Calu3 (cell line): ENCODE data around the gene SMARCA2. TPM values are rescaled to one million over a fixed set of nuclear protein-coding genes. Genes with fewer than 3 reads are reported as not detected.

Source experiments
- BruUV-seq: library from RNA; stranded (reverse); fragments of 400-500 nt; replicated peaks from 2 replicates; lab custom pipeline; 2021; lab: Mats Ljungman, UMichigan
- CTCF ChIA-PET: fragments of 300-600 bp; sonication (Branson Sonifier 250); formaldehyde crosslinking; loops from one replicate; lab custom pipeline; 2022; ENCODE audit warnings: antibody characterized with exemption; lab: Charles Lee
- DNase-seq: peaks from one replicate; pipeline ENCODE4 v3.0.0; 2022
- H3K27ac Mint-ChIP-seq: one replicate; pipeline ENCODE4 v1.8.0; 2022; ENCODE audit warnings: mixed read lengths; ENCODE audit not compliant: unreplicated experiment
- H3K27me3 Mint-ChIP-seq: one replicate; pipeline ENCODE4 v1.8.0; 2022; ENCODE audit warnings: mixed read lengths; ENCODE audit not compliant: unreplicated experiment
- H3K36me3 Mint-ChIP-seq: one replicate; pipeline ENCODE4 v1.8.0; 2022; ENCODE audit warnings: mild to moderate bottlenecking, moderate library complexity, mixed read lengths; ENCODE audit not compliant: insufficient read depth, unreplicated experiment
- H3K4me1 Mint-ChIP-seq: one replicate; pipeline ENCODE4 v1.8.0; 2022; ENCODE audit warnings: mild to moderate bottlenecking, low read depth, mixed read lengths; ENCODE audit not compliant: unreplicated experiment
- H3K4me3 Mint-ChIP-seq: one replicate; pipeline ENCODE4 v1.8.0; 2022; ENCODE audit warnings: mild to moderate bottlenecking, low read depth, moderate library complexity, mixed read lengths; ENCODE audit not compliant: unreplicated experiment
- H3K9me3 Mint-ChIP-seq: one replicate; pipeline ENCODE4 v1.8.0; 2022; ENCODE audit warnings: low read depth, mixed read lengths; ENCODE audit not compliant: unreplicated experiment
- CTCF ChIP-seq: fragments of 200-600 bp; IDR thresholded peaks from one replicate; pipeline ENCODE4 v1.8.0; 2022; ENCODE audit warnings: antibody characterized with exemption; ENCODE audit not compliant: unreplicated experiment
- intact Hi-C: fragments of 100-400 bp; cut with micrococcal nuclease; formaldehyde crosslinking; loops from one replicate; pipeline ENCODE4 v1.10.0; 2022; ENCODE audit not compliant: unreplicated experiment
- total RNA-seq: library from RNA; stranded (reverse); gene quantifications from 2 replicates; pipeline ENCODE4 v1.2.3, GENCODE V29; 2022

SMARCA2 gene
- total RNA-seq, 1 experiment from 2014 or later, result 47.4 TPM

GRCh38 chr9:1994180-1994579, 21.0 kb upstream of the SMARCA2 start:
- CTCF ChIA-PET, result no interaction called here
- Mint-ChIP-seq H3K27ac (no peak overlapping the region), H3K36me3 (no peaks in the 10 kb centered on the region), H3K4me3 (no peak overlapping the region), H3K4me1 (no peaks in the 10 kb centered on the region), H3K9me3 (no peaks in the 10 kb centered on the region), H3K27me3 (peaks cover 23% of the 10 kb centered on the region)
- TF ChIP-seq CTCF, result no peak
- no peak for DNase-seq
- intact Hi-C loops, result no loop called here
- BruUV-seq, result no TSS peak

GRCh38 chr9:1995084-1995483, 20.1 kb upstream of the SMARCA2 start:
- Mint-ChIP-seq H3K27me3 (peaks cover 23% of the 10 kb centered on the region), H3K9me3 (no peaks in the 10 kb centered on the region), H3K4me3 (no peak overlapping the region), H3K36me3 (no peaks in the 10 kb centered on the region), H3K27ac (no peak overlapping the region), H3K4me1 (no peaks in the 10 kb centered on the region)
- no TSS peak for BruUV-seq
- DNase-seq, result no peak
- intact Hi-C loops, result no loop called here
- TF ChIP-seq CTCF, result no peak
- CTCF ChIA-PET, result no interaction called here

- Mint-ChIP-seq H3K36me3 (no peaks in the 10 kb centered on the region), H3K9me3 (no peaks in the 10 kb centered on the region), H3K4me3 (no peak overlapping the region), H3K27me3 (peaks cover 23% of the 10 kb centered on the region), H3K4me1 (no peaks in the 10 kb centered on the region), H3K27ac (no peak overlapping the region)
- intact Hi-C loops, result no loop called here
- TF ChIP-seq CTCF, result no peak
- BruUV-seq, result no TSS peak
- CTCF ChIA-PET, result no interaction called here
- no peak for DNase-seq
These were observed 19.0 kb upstream of the SMARCA2 start for GRCh38 chr9:1996156-1996555.

- intact Hi-C loops, result no loop called here
- H3K27me3 Mint-ChIP-seq, result peaks cover 12% of the 10 kb centered on the region
- no TSS peak for BruUV-seq
- no peak for TF ChIP-seq CTCF
- CTCF ChIA-PET, result no interaction called here
- no peak overlapping the region for H3K4me3 Mint-ChIP-seq
- no peak for DNase-seq
- no peak overlapping the region for H3K27ac Mint-ChIP-seq
- no peaks in the 10 kb centered on the region for H3K9me3 Mint-ChIP-seq
- no peaks in the 10 kb centered on the region for H3K36me3 Mint-ChIP-seq
- no peaks in the 10 kb centered on the region for H3K4me1 Mint-ChIP-seq
These were observed 17.5 kb upstream of the SMARCA2 start for GRCh38 chr9:1997646-1998045.
